GM18508 (cell line): ENCODE data around the gene BCAS2.

ENCODE experiments used
- ATAC-seq: cut with Tn5 transposase; IDR thresholded peaks from one replicate; pipeline ENCODE4 v1.9.1; 2021; ENCODE audit warnings: moderate number of reproducible peaks; ENCODE audit not compliant: insufficient read depth, unreplicated experiment

The BCAS2 gene

DNA sequence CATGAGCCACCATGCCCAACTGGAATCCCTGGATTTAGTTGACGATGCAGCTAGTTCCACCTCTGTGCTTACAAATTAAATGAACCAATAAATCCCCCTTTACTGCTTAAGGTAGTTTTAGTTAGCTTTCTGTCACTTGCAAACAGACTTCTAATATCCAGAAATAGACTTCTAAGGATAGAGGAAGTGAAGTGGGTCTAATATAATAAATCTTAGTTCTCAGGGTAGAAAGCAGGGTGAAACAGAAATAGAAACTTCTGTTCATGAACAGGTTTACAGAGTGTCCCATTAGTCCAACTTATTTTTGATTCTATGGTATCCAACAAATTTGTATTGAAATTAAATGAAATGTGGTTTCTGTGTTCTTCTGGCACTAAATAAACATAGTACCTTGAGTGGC is 20.1 kb downstream of the BCAS2 start:
- ATAC-seq = no peak

DNA sequence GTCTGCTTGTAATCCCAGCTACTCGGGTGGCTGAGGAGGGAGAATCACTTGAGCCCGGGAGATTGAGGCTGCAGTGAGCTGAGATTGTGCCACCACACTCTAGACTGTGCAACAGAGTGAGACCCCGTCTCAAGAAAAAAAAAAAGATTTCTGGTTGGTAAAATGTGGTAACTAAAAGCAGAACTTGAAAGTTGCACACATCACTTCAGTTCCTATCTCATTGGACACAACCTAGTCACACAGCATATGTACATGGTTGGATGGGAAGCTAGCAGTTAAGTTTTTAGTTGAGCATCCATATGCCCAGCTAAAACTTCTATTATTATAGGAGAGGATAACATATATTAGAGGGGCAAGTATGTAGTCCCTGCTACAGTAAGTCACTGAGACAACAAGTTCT is 22.1 kb downstream of the BCAS2 start:
- ATAC-seq = no peak

DNA sequence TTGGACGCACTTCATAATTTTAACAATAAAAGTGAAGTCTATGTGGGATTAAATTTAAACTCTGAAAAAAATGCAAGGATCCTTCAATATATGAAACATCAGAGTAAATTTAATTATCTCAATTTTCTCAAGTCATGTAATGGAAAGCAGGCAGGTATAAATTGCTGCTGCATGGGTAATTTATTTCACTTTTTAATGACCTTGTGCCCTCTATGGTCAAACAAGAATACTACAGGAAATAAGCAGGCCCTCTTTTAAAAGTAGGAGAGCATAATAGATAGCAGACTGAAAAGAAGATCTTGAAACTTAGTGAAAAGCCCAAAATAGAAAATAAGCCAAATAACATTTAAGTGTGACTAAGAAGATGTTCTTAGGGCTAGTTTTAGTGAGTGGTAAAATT is 22.9 kb downstream of the BCAS2 start:
- no peak for ATAC-seq

DNA sequence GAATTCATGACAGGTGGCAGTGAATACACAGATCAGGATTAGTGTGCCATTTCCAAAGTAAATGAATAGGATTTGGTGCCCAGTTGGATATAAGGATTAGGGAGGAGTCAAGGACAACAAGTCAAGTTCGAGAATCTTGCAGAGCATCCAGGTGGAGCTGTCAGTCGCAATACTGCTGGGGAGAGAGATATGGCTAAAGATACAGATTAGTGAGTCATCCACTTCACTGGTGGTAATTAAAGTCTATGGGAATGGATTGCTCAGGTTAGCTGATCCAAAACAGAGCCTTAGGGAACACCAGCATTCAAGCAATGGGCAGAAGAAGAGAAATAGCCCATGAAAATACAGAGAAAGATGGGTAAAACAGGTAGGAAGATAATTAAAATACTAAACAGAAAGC is 26.8 kb downstream of the BCAS2 start:
- no peak for ATAC-seq

DNA sequence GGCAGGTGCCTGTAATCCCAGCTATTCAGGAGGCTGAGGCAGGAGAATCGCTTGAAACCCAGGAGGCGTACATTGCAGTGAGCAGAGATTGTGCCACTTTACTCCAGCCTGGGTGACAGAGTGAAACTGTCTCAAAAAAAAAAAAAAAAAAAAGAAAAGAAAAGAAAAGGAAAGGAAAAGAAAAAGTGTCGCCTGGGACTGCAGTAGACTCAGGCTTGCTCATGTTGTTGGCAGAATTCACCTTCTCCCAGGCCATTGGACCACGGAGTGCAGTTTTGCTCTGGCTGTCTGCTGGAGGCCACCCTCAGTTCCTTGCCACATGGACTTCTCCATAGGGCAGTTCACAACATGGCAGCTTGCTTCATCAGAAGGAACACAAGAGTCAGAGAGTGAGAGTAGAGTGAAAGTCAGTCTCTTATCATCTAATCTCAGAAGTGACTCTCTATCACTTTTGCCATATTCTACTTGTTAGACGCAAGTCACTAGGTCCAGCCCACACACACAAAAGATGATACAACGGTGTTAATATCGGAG is 29.2 kb downstream of the BCAS2 start:
- ATAC-seq = no peak

DNA sequence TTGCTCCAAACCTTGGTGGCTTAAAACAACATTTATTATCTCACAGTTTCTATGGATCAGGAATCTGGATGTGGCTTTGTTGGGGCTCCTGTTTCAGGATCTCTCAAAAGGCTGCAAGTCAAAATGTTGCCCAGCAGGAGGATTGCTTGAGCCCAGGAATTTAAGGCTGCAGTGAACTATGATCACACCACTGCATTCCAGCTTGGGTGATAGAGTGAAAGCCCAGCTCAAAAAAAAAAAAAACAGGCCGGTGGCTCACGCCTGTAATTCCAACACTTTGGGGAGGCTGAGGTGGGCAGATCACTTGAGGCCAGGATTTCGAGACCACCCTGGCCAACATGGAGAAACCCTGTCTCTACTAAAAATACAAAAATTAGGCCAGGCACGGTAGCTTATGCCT is 30.0 kb downstream of the BCAS2 start:
- no peak for ATAC-seq

DNA sequence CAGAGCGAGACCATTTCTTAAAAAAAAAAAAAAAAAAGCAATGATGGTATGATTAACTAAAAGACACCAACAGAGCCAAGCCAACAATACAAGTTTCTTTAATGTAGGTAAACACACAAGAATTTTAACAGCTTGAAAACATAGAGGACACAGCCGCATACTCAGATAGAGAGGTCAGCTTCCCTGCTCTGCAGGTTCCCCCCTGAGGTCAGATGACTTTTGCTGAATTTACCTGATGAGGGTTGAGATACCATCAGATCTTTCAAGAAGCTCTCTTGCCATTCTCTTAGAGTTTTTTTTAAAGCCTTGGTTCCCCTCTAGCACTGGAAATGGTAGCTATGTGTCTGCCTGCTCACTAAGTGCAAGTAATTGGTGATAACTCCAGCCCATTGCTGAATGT is 31.1 kb downstream of the BCAS2 start:
- ATAC-seq = no peak

DNA sequence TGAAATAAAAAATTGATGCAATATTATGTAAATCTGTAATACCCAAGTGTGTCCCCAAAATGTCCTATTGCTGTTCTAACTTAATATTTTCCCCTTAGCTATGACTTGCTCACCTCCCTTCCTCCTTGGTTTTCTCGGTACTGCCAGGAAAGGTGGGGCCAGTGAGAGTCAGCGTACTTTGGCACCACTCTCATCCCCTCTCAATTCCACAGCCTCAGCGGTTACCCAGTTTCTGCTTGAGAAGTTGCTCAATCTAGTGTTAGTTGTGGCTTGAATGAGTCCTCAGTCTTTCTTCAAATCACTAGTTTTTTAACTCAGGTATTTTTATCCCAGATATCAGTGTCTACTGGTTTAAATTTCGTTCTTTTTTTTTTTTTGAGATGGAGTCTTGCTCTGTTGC is 32.3 kb downstream of the BCAS2 start:
- no peak for ATAC-seq

DNA sequence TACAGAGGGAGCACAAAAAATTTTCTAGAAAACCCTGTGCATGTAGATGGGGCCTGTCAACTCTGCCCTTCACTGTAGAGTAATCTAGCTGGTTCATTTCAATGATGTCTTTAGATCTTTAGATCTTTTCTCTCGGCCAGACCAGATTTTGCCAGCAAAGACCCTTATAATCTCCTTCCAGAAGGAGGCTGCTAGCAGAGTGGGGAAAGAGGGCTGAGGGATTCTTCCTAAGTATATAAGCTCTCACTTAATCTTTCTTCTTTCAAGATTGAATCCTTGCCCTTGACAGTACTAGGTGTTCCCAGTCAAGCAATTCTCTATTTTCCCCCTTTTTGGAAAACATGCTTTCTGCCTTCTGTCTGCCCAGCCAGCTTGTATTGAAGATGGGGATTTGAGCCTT is 34.3 kb downstream of the BCAS2 start:
- no peak for ATAC-seq

DNA sequence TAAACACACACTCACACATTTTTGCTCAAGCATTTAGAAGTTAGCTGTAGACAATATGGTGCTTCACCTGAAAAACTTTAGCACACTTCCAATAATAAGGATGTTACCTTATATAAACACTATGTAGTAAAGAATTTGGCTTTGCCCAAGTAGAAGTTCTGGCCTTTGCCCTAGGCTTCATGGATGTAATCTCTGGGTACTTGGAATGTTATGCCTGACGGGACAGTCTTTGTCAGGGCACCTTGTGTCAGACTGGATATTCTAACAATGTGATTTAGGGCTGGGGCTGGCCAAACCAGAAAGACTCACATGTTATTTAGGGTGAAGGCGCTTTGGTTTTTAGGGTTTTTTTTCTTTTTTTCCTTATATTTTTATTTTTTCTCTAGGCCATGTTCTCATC is 35.6 kb downstream of the BCAS2 start:
- no peak for ATAC-seq

DNA sequence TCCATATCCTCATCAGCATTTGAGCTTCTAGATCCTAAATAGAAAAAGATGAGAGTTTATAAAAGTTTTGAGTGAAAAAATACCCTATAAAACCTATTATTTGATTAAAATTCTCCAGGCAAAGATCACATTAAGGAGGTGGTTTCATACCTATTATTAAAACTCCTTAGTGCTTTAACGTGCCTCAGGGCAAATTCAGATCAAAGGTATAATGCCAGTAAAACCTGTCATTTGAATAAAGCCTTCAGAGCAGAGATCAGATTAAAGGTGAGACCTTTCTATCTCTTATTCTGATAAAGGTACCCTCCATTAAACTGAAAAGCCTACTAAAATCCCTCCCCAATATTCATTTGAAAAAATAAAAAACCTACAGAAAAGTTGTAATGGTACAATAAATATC is 36.1 kb downstream of the BCAS2 start:
- ATAC-seq = no peak

DNA sequence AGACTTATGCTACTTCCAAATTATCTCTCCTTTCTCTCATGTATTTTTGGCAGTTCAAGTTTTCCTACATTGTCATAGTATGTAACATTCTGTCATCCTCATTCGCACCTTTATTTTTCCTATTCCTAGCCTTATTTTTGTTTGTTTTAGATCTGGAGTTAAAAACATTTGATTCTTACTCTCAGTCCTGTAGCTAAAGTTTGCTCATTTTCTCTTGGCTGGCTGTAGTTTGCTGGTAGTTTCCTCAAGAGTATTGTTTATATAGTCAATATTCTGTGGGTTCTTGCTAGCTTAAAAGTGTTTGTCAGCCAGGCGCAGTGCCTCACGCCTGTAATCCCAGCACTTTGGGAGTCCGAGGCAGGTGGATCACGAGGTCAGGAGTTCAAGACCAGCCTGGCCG is 40.6 kb downstream of the BCAS2 start:
- ATAC-seq = no peak

DNA sequence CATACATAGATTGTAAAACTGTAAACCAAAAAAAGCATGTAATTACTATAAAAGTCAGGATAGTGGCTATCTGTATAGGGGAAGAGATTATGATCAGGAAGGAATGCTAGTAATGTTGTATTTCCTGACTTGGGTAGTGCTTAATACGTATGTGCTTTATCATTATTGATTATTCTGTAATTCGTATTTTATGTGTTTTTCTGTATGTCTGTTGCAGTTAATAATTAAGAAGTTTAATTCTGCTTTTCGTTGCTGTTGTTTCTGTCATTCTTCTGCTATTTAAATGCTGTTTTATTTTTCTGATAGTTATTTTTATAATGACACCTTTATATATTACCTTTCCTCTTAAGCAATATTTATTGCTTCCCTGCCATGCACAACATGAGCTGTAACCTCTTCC is 41.1 kb downstream of the BCAS2 start:
- ATAC-seq = no peak

DNA sequence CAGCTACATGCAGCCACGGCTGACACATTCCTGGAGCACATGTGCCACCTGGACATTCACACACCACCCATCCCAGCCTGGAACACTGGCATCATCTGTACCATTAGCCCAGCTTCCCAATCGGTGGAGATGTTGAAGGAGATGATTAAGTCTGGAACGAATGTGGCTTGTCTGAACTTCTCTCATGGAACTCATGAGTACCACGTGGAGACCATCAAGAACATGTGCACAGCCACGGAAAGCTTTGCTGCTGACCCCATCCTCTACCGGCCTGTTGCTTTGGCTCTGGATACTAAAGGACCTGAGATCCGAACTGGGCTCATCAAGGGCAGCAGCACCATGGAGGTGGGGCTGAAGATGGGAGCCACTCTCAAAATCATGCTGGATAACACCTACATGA is 45.4 kb downstream of the BCAS2 start:
- ATAC-seq = no peak

DNA sequence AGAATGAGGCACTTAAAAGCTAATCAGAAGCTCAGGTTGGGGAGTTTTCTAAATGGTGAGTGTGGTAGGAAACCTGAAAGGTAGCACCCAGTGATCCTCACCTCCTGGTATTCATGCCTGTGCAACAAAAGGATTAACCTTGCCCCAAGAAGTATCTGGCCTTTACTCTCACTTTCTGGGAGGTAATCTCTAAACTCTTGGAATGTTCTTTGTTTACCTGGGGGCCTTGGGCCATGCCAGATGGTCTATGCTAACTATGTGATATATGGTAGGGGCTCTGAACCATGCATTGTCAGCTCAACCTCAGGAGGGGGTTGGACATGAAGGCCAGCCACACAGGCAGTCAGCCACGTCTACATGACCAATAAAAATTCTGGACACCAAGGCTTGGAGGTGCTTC is 46.0 kb downstream of the BCAS2 start:
- ATAC-seq = no peak

DNA sequence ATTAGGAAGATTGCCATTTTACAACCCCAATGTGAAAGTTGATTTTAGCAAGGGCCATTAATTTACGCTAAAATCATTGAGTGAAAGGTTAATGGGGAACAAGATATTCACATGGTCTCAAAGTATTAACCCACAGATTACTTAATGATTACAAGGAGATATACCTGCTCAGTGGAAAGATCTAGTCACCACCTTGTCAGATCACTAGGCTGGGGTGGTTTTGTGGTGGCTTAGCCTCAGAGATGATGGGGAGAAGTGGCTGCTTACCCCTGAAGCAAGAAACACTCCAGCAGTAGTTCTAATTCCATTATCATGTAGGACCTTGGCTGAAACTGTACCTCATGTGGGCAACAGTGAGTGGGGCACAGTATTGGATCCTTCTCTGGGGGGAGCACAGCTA is 50.3 kb downstream of the BCAS2 start:
- ATAC-seq = no peak

DNA sequence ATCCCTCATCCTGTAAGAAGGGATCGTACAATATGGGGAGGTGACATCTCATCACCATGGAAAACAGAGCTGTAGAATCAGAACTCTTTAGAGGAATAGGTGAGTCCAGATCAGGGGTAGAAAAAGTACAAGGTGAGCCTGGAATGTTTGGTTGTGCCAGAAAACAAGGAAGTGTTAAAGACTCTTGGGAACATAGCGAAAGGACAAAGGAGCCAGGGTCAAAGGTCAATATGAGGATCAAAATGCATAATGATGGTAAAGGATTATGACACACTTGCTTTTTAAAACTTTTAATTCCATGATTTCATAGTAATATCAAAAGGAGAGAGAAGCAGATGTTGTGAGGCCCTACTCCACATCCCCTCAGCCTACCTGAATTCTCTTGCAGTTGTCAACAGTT is 51.2 kb downstream of the BCAS2 start:
- ATAC-seq = no peak

DNA sequence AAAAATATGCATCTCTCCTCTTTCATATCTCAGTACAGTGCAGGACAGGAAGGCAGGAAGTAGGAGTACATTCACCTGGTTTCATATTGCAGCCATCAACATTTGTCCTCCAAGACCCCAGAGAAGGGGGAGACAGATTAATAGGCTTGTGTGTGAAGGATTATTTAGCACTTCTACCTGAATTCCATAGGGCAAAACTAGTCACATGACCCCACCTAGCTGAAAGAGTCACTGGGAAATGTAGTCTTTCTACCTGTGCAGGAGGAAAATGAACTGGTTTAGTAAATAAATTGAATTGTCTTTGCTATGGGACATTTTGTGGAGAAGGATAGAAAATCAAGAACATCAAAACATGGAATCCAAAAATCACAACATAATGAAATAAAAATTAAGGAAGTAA is 56.5 kb downstream of the BCAS2 start:
- ATAC-seq = no peak

DNA sequence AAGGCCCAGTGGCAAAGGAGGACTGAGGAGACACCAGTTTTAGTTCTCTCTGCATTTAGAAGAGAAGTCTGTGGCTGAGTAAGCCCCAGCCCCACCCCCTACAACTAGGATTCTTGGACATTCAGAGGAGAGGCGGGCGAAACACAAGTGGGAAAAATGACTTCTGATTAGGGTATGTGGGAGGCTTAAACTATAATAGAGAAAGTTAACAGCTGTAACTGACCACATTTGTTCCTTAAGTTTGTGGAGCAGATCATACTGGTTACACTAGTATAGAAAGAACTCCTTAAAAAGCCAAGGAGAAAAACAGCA is 59.2 kb downstream of the BCAS2 start:
- no peak for ATAC-seq

DNA sequence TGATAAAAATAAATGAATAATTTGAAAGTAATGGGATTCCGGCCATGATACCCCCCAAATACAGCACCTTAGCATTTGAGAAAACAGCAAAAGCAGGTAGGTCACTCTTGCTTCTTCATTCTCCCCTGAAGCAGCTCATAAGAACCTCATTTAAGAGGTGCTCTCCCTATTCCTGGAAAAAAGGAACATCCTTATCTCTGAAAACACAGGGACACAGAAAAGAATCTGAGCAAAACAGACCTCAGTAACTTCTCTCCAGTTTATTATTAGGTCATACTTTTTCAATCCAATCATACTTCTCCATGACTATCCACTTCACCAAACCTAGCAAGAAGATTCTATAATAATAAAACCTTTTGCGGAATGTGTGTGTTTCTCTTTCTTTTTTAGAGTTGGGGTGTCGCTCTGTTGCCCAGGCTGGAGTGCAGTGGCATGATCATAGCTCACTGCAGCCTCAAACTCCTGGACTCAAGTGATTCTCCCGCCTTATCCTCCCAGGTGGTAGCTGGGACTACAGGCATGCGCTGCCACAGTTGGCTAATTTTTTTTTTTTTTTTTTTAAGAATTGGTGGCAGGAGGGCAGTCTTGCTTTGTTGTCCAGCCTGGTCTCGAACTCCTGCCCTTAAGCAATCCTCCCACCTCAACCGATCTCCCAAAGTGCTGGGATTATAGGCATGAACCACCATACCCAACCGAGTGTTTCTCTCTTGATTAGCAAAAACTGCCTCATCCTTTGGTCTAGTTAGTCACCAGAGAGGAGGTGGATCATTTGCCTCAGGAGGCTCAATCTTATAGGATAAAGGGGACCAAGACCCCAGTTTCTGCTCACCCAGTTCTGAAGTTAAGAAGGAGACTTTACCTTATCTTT is 59.8 kb downstream of the BCAS2 start:
- ATAC-seq = no peak
